Testis (tissue), 3 donors: ENCODE results near the gene NCR2. TPM values are rescaled to one million over a fixed set of nuclear protein-coding genes. Genes with fewer than 3 reads are reported as not detected.

Experiments used
- DNase-seq: peaks from one replicate; pipeline ENCODE4 v3.0.0-alpha.2; 2019
- H3K27ac ChIP-seq, 2 donors: fragments of 200-600 bp; sonication (generic); one replicate each; pipeline ENCODE4 v1.5.1; 2019
- H3K27me3 ChIP-seq: fragments of 200-600 bp; sonication (generic); one replicate; pipeline ENCODE4 v1.5.1; 2019
- H3K36me3 ChIP-seq: fragments of 200-600 bp; sonication (generic); one replicate; pipeline ENCODE4 v1.5.1; 2017; ENCODE audit warnings: low read depth; ENCODE audit errors: missing control alignments
- H3K4me1 ChIP-seq: fragments of 200-600 bp; sonication (generic); one replicate; pipeline ENCODE4 v1.5.1; 2019
- H3K4me3 ChIP-seq, 2 donors: fragments of 200-600 bp; sonication (generic); one replicate each; pipeline ENCODE4 v1.5.1; 2017 to 2019
- H3K9me3 ChIP-seq: fragments of 200-600 bp; sonication (generic); one replicate; pipeline ENCODE4 v1.5.1; 2017
- POLR2A ChIP-seq: fragments of 450-650 bp; IDR thresholded peaks from one replicate; pipeline ENCODE4 v1.6.1; 2017; ENCODE audit warnings: antibody characterized with exemption, mild to moderate bottlenecking, moderate library complexity
- WGBS, 2 donors: methylation state at CpG; one replicate each; pipeline ENCODE4 v1.1.5; 2018; 5-methylcytosine and 5-hydroxymethylcytosine counted together
- intact Hi-C: fragments of 100-400 bp; cut with DNase I; formaldehyde crosslinking; loops from one replicate; pipeline ENCODE4 v1.15.1; 2023; ENCODE audit warnings: low total_unique reads
- polyA plus RNA-seq: library from polyadenylated mRNA; stranded (reverse); fragments of 350-450 nt; fragmentation: Illumina TruSeq; extraction: RNeasy Lipid Tissue Mini Kit (QIAGEN cat#74804); gene quantifications from one replicate; pipeline ENCODE4 v1.2.3, GENCODE V29; 2014; ENCODE audit warnings: low read depth, low replicate concordance; ENCODE audit not compliant: insufficient read depth
- total RNA-seq, 2 donors: library from RNA; depleted of rRNA; stranded (reverse); fragments of >200 nt; gene quantifications; one replicate each; pipeline ENCODE4 v1.2.3, GENCODE V29; 2016
- TF ChIP-seq, protein P1 (sequence below), 3 experiments: fragments of 450-650 bp in 2 of 3; fragments of 200-600 bp in 1 of 3; sonication (generic) in 1 of 3; IDR thresholded peaks; one replicate each; pipeline ENCODE4 v1.5.1; 2016 to 2019; ENCODE audit warnings: antibody characterized with exemption in 3 of 3, mild to moderate bottlenecking in 2 of 3, moderate library complexity in 1 of 3

NCR2 gene
- total and polyA plus RNA-seq, 3 donors from 2014 or later, result not detected

DNA sequence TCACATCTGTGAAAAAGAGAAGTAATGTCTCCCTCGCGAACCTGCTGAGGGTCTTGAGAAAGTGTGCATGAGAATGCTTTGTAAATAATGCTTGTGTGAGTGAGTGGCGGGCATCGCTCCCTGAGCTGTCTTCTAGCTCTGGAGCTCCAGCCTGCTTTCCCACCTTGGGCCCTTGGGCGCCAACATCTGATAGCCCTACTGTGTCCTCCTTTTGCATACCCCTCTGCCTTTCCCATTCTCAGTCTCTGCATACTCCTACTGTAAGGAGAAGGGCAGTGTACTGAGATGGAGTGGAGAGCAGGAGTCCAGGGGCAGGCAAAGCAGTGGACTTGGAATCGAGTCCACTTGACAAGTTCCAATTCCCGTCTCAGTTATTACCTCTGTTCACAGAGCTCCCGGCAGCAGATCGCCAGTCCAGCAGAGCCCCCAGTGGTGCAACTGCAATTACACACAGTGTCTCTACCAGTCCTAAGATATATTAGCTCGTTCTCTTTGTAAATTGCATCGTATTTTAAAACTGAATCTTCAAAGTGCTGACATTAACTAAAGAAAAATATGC lies 847 bp upstream of the NCR2 start:
- Histone ChIP-seq H3K4me1 (no peaks in the 10 kb centered on the region), H3K4me3 (no peak overlapping the region), H3K27me3 (no peaks in the 10 kb centered on the region), H3K9me3 (no peaks in the 10 kb centered on the region), H3K36me3 (no peaks in the 10 kb centered on the region), H3K27ac (no peak overlapping the region)
- WGBS, 2 donors, result 69 to 73% methylated on average over 11 of the region's 11 CpGs
- no peak for DNase-seq
- intact Hi-C loops, result no loop called here
- TF ChIP-seq, protein P1, sequence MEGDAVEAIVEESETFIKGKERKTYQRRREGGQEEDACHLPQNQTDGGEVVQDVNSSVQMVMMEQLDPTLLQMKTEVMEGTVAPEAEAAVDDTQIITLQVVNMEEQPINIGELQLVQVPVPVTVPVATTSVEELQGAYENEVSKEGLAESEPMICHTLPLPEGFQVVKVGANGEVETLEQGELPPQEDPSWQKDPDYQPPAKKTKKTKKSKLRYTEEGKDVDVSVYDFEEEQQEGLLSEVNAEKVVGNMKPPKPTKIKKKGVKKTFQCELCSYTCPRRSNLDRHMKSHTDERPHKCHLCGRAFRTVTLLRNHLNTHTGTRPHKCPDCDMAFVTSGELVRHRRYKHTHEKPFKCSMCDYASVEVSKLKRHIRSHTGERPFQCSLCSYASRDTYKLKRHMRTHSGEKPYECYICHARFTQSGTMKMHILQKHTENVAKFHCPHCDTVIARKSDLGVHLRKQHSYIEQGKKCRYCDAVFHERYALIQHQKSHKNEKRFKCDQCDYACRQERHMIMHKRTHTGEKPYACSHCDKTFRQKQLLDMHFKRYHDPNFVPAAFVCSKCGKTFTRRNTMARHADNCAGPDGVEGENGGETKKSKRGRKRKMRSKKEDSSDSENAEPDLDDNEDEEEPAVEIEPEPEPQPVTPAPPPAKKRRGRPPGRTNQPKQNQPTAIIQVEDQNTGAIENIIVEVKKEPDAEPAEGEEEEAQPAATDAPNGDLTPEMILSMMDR (IDR thresholded peaks at IDR 0.05), result no peak
- no peak for TF ChIP-seq POLR2A

DNA sequence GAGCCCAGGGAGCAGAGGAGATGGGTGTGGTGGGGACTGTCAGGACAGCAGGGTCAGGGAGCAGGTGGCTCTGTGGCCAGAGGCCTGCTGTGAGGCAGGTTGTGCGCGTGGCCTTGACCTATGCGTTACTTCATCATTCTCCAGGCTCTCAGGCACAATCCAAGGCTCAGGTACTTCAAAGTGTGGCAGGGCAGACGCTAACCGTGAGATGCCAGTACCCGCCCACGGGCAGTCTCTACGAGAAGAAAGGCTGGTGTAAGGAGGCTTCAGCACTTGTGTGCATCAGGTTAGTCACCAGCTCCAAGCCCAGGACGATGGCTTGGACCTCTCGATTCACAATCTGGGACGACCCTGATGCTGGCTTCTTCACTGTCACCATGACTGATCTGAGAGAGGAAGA lies 535 bp downstream of the NCR2 start:
- Histone ChIP-seq H3K27ac (no peak overlapping the region), H3K4me3 (no peak overlapping the region), H3K4me1 (no peaks in the 10 kb centered on the region), H3K36me3 (no peaks in the 10 kb centered on the region), H3K9me3 (no peaks in the 10 kb centered on the region), H3K27me3 (no peaks in the 10 kb centered on the region)
- 88 to 97% methylated on average over 8 to 11 of the region's 11 CpGs for WGBS, 2 donors
- intact Hi-C loops, result no loop called here
- DNase-seq, result no peak
- TF ChIP-seq POLR2A, result no peak
- TF ChIP-seq, protein P1 (IDR thresholded peaks at IDR 0.05), result no peak

DNA sequence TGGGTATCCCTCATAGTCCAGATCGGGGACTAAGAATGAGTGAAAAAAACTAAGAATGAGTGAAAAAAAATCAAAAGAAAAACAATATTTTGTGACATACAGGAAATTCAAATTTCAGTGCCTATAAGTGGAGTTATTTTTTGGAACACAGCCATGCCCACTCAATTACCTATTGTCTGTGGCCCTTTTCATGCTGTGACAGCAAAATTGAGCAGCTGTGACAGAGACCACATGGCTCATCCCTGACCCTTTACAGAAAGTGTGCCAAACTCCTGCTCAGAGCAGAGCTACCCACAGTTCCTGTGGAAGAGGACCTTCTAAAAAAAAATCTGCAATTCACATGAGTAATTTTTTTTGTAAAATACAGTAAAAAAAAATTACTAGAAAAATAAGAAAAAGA lies 1.4 kb downstream of the NCR2 start:
- no peaks in the 10 kb centered on the region for H3K9me3 ChIP-seq
- no peak overlapping the region for H3K4me3 ChIP-seq
- H3K27ac ChIP-seq, result no peak overlapping the region
- H3K27me3 ChIP-seq, result no peaks in the 10 kb centered on the region
- no peak for DNase-seq
- intact Hi-C loops, result no loop called here
- TF ChIP-seq, protein P1 (IDR thresholded peaks at IDR 0.05), result no peak
- TF ChIP-seq POLR2A, result no peak
- WGBS, 2 donors, result 96 to 100% methylated on average over 1 of the region's 1 CpG
- H3K36me3 ChIP-seq, result no peaks in the 10 kb centered on the region
- no peaks in the 10 kb centered on the region for H3K4me1 ChIP-seq

DNA sequence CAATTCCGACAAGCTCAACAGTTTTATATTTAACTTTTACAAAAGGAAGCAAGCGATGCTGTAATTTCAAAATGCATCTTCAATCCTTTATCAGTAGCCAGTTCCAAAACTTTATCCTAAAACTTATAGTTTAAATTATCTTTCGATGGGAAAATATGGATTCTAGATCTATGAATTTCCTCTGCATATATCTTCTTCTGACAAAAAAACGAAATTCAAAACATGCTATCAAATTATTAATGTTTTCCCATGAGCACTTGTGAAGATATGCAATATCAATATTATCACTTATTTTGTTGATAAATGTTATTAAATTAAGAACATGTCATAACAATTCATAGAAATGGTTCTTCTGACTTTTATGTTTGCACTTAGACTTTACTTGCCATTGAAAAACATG lies 2.3 kb downstream of the NCR2 start:
- DNase-seq, result no peak
- 65 to 83% methylated on average over 4 of the region's 4 CpGs for WGBS, 2 donors
- Histone ChIP-seq H3K36me3 (no peaks in the 10 kb centered on the region), H3K4me3 (no peak overlapping the region), H3K27ac (no peak overlapping the region), H3K27me3 (no peaks in the 10 kb centered on the region), H3K4me1 (no peaks in the 10 kb centered on the region), H3K9me3 (no peaks in the 10 kb centered on the region)
- no peak for TF ChIP-seq POLR2A
- TF ChIP-seq, protein P1 (IDR thresholded peaks at IDR 0.05), result no peak
- intact Hi-C loops, result no loop called here

DNA sequence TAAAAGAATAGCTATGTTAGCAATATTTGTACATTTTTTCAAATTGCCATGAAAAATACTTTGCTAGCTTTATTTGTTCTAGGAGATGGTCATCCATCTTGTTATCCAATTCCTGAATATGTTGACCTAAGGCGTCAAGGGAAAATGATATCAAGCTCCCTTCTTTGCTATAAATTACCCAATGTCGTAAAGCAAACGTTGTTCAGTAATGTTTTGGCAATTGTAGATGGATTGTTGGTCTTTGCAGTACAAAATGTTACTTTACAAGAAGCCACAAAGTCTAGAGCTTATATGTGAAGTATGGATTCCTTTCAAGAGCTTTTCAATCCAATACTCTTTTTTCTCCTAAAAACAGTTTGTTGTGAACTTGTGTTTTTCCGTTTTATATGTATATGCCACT lies 3.3 kb downstream of the NCR2 start:
- Histone ChIP-seq H3K27me3 (no peaks in the 10 kb centered on the region), H3K4me3 (no peak overlapping the region), H3K9me3 (no peaks in the 10 kb centered on the region), H3K4me1 (no peaks in the 10 kb centered on the region), H3K36me3 (no peaks in the 10 kb centered on the region), H3K27ac (no peak overlapping the region)
- DNase-seq, result no peak
- WGBS, 2 donors, result 56 to 65% methylated on average over 4 of the region's 4 CpGs
- no peak for TF ChIP-seq POLR2A
- TF ChIP-seq, protein P1 (IDR thresholded peaks at IDR 0.05), result no peak
- intact Hi-C loops, result no loop called here
